Lung (tissue), 12 donors: Measurements from ENCODE around the gene ZNF593OS. TPM values are rescaled to one million over a fixed set of nuclear protein-coding genes. Genes with fewer than 3 reads are reported as not detected.

Experiments
- ATAC-seq: fragments of 200-7000 bp; cut with Tn5 transposase; one replicate; pipeline ENCODE4 v1.9.1; 2020; ENCODE audit warnings: moderate number of reproducible peaks; ENCODE audit not compliant: insufficient read depth, low FRiP score
- DNase-seq, 3 donors: peaks; one replicate each; pipeline ENCODE4 v3.0.0-alpha.2; 2013 to 2017
- H3K27ac ChIP-seq, 2 donors: one replicate each; pipeline ENCODE4 v1.5.1; 2013; ENCODE audit warnings: mild to moderate bottlenecking in 2 of 2, moderate library complexity in 2 of 2, control low read depth in 1 of 2, inconsistent platforms in 1 of 2, low read depth in 1 of 2, low read length in 1 of 2
- H3K27me3 ChIP-seq, 3 donors: one replicate each; pipeline ENCODE4 v1.5.1; 2013; ENCODE audit warnings: low read length in 2 of 3; ENCODE audit not compliant: control insufficient read depth in 3 of 3, insufficient read depth in 3 of 3
- H3K36me3 ChIP-seq, 4 donors: one replicate each; pipeline ENCODE4 v1.5.1; 2013; ENCODE audit warnings: low read length in 4 of 4, mild to moderate bottlenecking in 1 of 4, moderate library complexity in 1 of 4; ENCODE audit not compliant: control insufficient read depth in 4 of 4, insufficient read depth in 4 of 4
- H3K4me1 ChIP-seq, 5 donors: one replicate each; pipeline ENCODE4 v1.5.1; 2013; ENCODE audit warnings: low read length in 5 of 5, mild to moderate bottlenecking in 2 of 5, moderate library complexity in 1 of 5; ENCODE audit not compliant: control insufficient read depth in 5 of 5, insufficient read depth in 5 of 5
- H3K4me3 ChIP-seq: one replicate; pipeline ENCODE4 v1.5.1; 2013; ENCODE audit warnings: mild to moderate bottlenecking, control low read depth, moderate library complexity
- H3K9ac ChIP-seq, 2 donors: one replicate each; pipeline ENCODE4 v1.5.1; 2013; ENCODE audit warnings: low read length in 2 of 2, control low read depth in 1 of 2; ENCODE audit not compliant: insufficient read depth in 1 of 2
- H3K9me3 ChIP-seq, 4 donors: one replicate each; pipeline ENCODE4 v1.5.1; 2013; ENCODE audit warnings: low read length in 3 of 4, mild to moderate bottlenecking in 1 of 4, moderate library complexity in 1 of 4; ENCODE audit not compliant: control insufficient read depth in 4 of 4, insufficient read depth in 3 of 4
- CTCF ChIP-seq: IDR thresholded peaks from 2 replicates; pipeline ENCODE4 v1.5.1; 2012; ENCODE audit warnings: mild to moderate bottlenecking; ENCODE audit errors: control extremely low read depth, extremely low read depth
- WGBS, 2 donors: extraction: QIAGEN DNeasy Blood & Tissue Kit; methylation state at CpG; one replicate each; pipeline ENCODE4 v1.1.7; 2013; 5-methylcytosine and 5-hydroxymethylcytosine counted together
- polyA plus RNA-seq, 2 donors: library from polyadenylated mRNA; stranded (reverse); fragments of 200-250 nt; gene quantifications; one replicate each; pipeline ENCODE4 v1.2.1, GENCODE V29; 2013
- total RNA-seq, 2 donors: library from RNA; depleted of rRNA in 1 of 2; stranded (reverse); fragments of >200 nt in 1 of 2; gene quantifications; one replicate each; pipeline ENCODE4 v1.2.1, GENCODE V29; 2014 to 2021
- donor health status: control.
- donor health status: control.
- donor health status: Bipolar disorder and iron deficiency.
- donor health status: healthy.
- donor health status: DM: yes; HTN: yes; CAD: no.

Gene ZNF593OS
- total and polyA plus RNA-seq, 4 donors: 0.29 to 0.65 TPM; not detected in 2

GRCh38 chr1:26166719-26167281, 4.8 kb downstream of the ZNF593OS start:
- Histone ChIP-seq H3K9ac (no peak overlapping the region), H3K27me3 (no peaks in the 10 kb centered on the region), H3K4me3 (no peak overlapping the region), H3K36me3 (peaks cover 0 to 3% (median 0%) of the 10 kb centered on the region in 4 donors), H3K27ac (no peak overlapping the region), H3K9me3 (no peaks in the 10 kb centered on the region), H3K4me1 (peaks cover 0 to 24% (median 5%) of the 10 kb centered on the region in 5 donors)
- ATAC-seq: no peak
- DNase-seq: no peak
- no peak for TF ChIP-seq CTCF
- WGBS, 2 donors: 79 to 87% methylated on average over 4 of the region's 4 CpGs

DNA sequence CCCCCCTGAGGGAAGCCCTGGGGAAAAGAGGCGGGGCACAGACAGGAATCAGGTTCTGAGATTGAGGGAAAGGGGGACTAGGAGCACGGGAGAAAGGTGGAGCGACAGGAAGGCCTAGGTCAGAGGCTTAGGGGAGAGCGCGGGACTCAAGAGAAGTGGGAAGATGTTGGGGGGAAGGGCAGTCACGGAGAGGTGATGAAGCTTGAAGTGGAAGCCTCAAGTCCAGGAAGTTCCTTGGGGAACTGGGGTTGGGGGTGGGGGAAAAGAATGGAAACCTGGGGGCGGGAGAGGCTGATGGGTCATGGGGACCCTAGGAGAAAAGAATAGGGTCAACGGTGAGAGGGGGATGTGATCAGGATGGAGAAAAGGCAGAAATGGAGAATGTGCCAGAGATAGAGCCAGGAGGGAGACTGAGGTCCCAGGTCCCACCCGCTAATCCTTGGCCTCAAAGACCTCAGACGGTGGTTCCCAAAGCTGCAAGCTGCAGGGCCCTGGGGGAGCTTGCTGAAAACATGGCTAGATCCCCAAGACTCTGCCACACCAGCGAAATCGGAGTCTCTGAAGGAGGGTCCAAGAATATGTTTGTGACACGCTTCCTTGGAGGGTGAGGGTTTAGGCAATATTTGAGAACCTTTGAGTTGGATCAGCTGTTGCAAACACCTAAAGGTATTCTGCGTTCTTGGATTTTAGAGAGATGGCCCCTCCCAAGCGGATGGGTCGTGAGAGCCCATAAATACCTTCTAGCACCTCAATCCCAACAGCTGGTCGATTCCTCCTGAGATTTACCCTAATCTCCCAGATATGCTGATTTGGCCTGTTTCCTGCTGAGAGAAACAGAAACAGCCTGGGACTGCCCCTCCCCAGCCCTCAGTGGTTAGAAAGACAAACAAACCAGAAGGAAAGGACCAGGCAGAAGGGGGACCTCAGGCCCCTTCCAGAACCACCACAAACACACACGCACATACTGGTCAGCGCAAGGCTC, 6.5 kb downstream of the ZNF593OS start:
- peak in 2 of 3 donors; percentile 52 to 55 for DNase-seq
- H3K27ac ChIP-seq: no peak overlapping the region
- 64 to 67% methylated on average over 19 of the region's 19 CpGs for WGBS, 2 donors

GRCh38 chr1:26164036-26164860, 7.4 kb downstream of the ZNF593OS start:
- 13 to 16% methylated on average over 64 to 72 of the region's 72 CpGs for WGBS, 2 donors
- DNase-seq (peak; percentile 50 to 69 (median 55)), ATAC-seq (peak; percentile 42)
- Histone ChIP-seq H3K9ac (no peak overlapping the region), H3K9me3 (no peaks in the 10 kb centered on the region), H3K4me3 (no peak overlapping the region), H3K27ac (peak overlapping the region in 1 of 2 donors; percentile 82), H3K36me3 (no peaks in the 10 kb centered on the region), H3K27me3 (no peaks in the 10 kb centered on the region), H3K4me1 (peaks cover 0 to 30% (median 5%) of the 10 kb centered on the region in 5 donors)
- TF ChIP-seq CTCF: peak; percentile 50

More for the DNA sequence above, 6.5 kb downstream of the ZNF593OS start:
- no peak for TF ChIP-seq CTCF
- H3K4me1 ChIP-seq: peaks cover 0 to 26% (median 5%) of the 10 kb centered on the region in 5 donors
- H3K27me3 ChIP-seq: no peaks in the 10 kb centered on the region
- H3K36me3 ChIP-seq: no peaks in the 10 kb centered on the region
- H3K4me3 ChIP-seq: no peak overlapping the region
- H3K9ac ChIP-seq: no peak overlapping the region
- H3K9me3 ChIP-seq: no peaks in the 10 kb centered on the region
- ATAC-seq: no peak
